NCI-H1105 treated with DMSO at 0.1 percent for 48 hours (cell line): ENCODE data around the gene PLA1A.
A peak's percentile ranks its signal among the peaks of the same experiment; 100 is the strongest.

Experiments
- DNase-seq: peaks from one replicate; lab custom pipeline; 2025; lab: John Stamatoyannopoulos, UW

The PLA1A gene

GRCh38 chr3:119637679-119638477 lies 40.2 kb downstream of the PLA1A start:
- DNase-seq: no peak

GRCh38 chr3:119639494-119640350 lies 42.0 kb downstream of the PLA1A start:
- DNase-seq: no peak

GRCh38 chr3:119641416-119641815 lies 43.7 kb downstream of the PLA1A start:
- no peak for DNase-seq

- no peak for DNase-seq
Measured at GRCh38 chr3:119642746-119643473, 45.2 kb downstream of the PLA1A start.

- no peak for DNase-seq
Measured at GRCh38 chr3:119643528-119643927, 45.8 kb downstream of the PLA1A start.

- no peak for DNase-seq
Measured at GRCh38 chr3:119644481-119644880, 46.8 kb downstream of the PLA1A start.

GRCh38 chr3:119645813-119646212 lies 48.1 kb downstream of the PLA1A start:
- no peak for DNase-seq

GRCh38 chr3:119647171-119647570 lies 49.5 kb downstream of the PLA1A start:
- no peak for DNase-seq

- no peak for DNase-seq
Measured at GRCh38 chr3:119647843-119648575, 50.3 kb downstream of the PLA1A start.

GRCh38 chr3:119649761-119650160 lies 52.1 kb downstream of the PLA1A start:
- peak; percentile 80 for DNase-seq

- DNase-seq: no peak
Measured at GRCh38 chr3:119652306-119653033, 54.8 kb downstream of the PLA1A start.

GRCh38 chr3:119653876-119654275 lies 56.2 kb downstream of the PLA1A start:
- DNase-seq: no peak

- no peak for DNase-seq
Measured at GRCh38 chr3:119657887-119658702, 60.4 kb downstream of the PLA1A start.

GRCh38 chr3:119658994-119659393 lies 61.3 kb downstream of the PLA1A start:
- DNase-seq: no peak

GRCh38 chr3:119659606-119660291 lies 62.1 kb downstream of the PLA1A start:
- no peak for DNase-seq

- no peak for DNase-seq
Measured at GRCh38 chr3:119660474-119661440, 63.1 kb downstream of the PLA1A start, which contains the start of gene POPDC2. POPDC2 (minus strand) TSS chr3:119660589; CDS start chr3:119660423, 166 bp downstream.

- no peak for DNase-seq
Measured at GRCh38 chr3:119662604-119663373, 65.1 kb downstream of the PLA1A start.
